Activated CD4-positive, alpha-beta memory T cell treated with anti-CD3 and anti-CD28 coated beads, Interleukin-2, amount 10 ng/mL, durations not matched to agents 7 days and 5 days (primary cell): ENCODE results near the gene TMPRSS15. TPM values are rescaled to one million over a fixed set of nuclear protein-coding genes. Genes with fewer than 3 reads are reported as not detected.

Experiments
- CTCF ChIA-PET: fragments of 350-600 bp; sonication (Branson Sonifier 250); formaldehyde crosslinking; loops from one replicate; lab custom pipeline; 2021; ENCODE audit warnings: antibody characterized with exemption, inconsistent platforms; lab: Charles Lee
- POLR2A ChIA-PET: fragments of 350-600 bp; sonication (Branson Sonifier 250); formaldehyde crosslinking; loops from one replicate; lab custom pipeline; 2021; ENCODE audit warnings: antibody characterized with exemption; lab: Charles Lee
- DNase-seq: peaks from one replicate; pipeline ENCODE4 v3.0.0-alpha.2; 2020
- H3K27ac Mint-ChIP-seq: one replicate; pipeline ENCODE4 v1.8.0; 2021; ENCODE audit warnings: mild to moderate bottlenecking, mixed read lengths
- H3K27me3 Mint-ChIP-seq: one replicate; pipeline ENCODE4 v1.8.0; 2021; ENCODE audit warnings: mixed read lengths
- H3K36me3 Mint-ChIP-seq: one replicate; pipeline ENCODE4 v1.8.0; 2021; ENCODE audit warnings: low read depth, mixed read lengths
- H3K4me1 Mint-ChIP-seq: one replicate; pipeline ENCODE4 v1.8.0; 2021; ENCODE audit warnings: mixed read lengths
- H3K4me3 Mint-ChIP-seq: one replicate; pipeline ENCODE4 v1.8.0; 2021; ENCODE audit warnings: mild to moderate bottlenecking, mixed read lengths
- H3K9me3 Mint-ChIP-seq: one replicate; pipeline ENCODE4 v1.8.0; 2021; ENCODE audit warnings: mixed read lengths
- total RNA-seq, 2 experiments: library from RNA; stranded (reverse); gene quantifications; one replicate each; pipeline ENCODE4 v1.2.3, GENCODE V29; 2021

Gene TMPRSS15
- total RNA-seq, 2 experiments from 2014 or later = not detected

DNA sequence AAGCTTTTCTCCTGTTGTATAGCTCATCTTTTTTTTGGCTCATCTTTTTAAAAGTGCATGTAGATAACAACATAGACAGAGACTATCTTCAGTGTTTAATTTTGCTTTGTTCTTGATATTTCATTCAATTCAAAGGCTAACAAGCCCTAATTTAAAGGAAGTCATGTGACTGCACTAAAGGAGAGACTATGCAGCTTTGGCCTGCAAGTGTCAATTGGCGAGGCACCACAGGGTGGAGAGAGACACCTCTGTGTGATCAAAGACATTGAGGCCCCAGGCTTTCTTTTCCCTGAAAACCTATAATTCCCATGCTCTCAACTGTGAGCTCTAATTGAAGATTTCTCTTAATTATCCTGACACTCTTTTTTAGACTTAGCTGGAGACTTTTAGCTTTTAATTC is 105.4 kb downstream of the TMPRSS15 start:
- POLR2A ChIA-PET = no interaction called here
- Mint-ChIP-seq H3K4me1 (no peaks in the 10 kb centered on the region), H3K27me3 (no peaks in the 10 kb centered on the region), H3K9me3 (no peaks in the 10 kb centered on the region), H3K27ac (no peak overlapping the region), H3K4me3 (no peak overlapping the region), H3K36me3 (no peaks in the 10 kb centered on the region)
- CTCF ChIA-PET = no interaction called here
- DNase-seq = no peak

- no peak for DNase-seq
- H3K27ac Mint-ChIP-seq = no peak overlapping the region
- H3K36me3 Mint-ChIP-seq = no peaks in the 10 kb centered on the region
- CTCF ChIA-PET = no interaction called here
- POLR2A ChIA-PET = no interaction called here
- no peak overlapping the region for H3K4me3 Mint-ChIP-seq
- H3K9me3 Mint-ChIP-seq = no peaks in the 10 kb centered on the region
- H3K27me3 Mint-ChIP-seq = no peaks in the 10 kb centered on the region
- H3K4me1 Mint-ChIP-seq = no peaks in the 10 kb centered on the region
Measured at GRCh38 chr21:18294100-18294499, 109.5 kb downstream of the TMPRSS15 start.

DNA sequence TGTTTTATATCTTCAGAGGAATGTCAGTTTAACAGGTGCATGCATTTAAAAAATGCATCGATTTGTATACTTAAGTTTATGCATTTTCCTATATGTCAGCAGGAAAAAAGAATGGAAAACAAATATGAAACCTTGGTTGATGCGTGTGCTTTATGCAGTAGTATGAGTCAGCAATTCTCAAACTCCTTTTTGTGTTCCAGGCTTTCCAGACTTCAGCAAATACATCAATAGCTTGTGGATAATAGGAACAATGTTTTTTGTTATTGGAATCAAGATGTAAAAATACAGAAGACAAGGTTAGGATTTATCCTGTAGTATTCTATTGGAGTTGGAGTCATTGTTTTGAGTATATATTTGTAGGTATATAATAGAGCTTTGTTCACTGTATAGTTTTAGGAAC is 113.7 kb downstream of the TMPRSS15 start:
- ChIA-PET CTCF (no interaction called here), POLR2A (no interaction called here)
- Mint-ChIP-seq H3K27me3 (no peaks in the 10 kb centered on the region), H3K4me1 (no peaks in the 10 kb centered on the region), H3K27ac (no peak overlapping the region), H3K4me3 (no peak overlapping the region), H3K36me3 (no peaks in the 10 kb centered on the region), H3K9me3 (no peaks in the 10 kb centered on the region)
- DNase-seq = no peak

DNA sequence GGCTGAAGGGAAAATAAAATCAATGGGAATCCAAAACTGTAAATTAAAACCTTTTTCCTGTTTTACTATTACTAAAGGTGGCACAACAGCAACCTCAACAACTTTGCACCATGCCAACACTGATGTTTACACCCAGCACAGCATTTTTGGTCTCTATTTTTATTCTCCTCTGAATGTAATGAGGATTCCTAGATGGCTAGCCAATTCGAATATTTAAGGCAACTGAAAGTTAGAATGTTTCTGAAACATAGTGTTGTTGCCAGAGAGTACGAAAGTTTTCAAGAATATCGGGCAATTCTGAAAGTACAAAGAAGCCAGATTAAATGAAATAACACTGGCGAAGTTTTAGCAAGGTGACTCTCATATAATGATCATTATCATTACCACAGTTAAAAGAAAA is 118.2 kb downstream of the TMPRSS15 start:
- no peak overlapping the region for H3K4me3 Mint-ChIP-seq
- H3K4me1 Mint-ChIP-seq = no peaks in the 10 kb centered on the region
- H3K36me3 Mint-ChIP-seq = no peaks in the 10 kb centered on the region
- H3K27me3 Mint-ChIP-seq = no peaks in the 10 kb centered on the region
- H3K27ac Mint-ChIP-seq = no peak overlapping the region
- ChIA-PET POLR2A (no interaction called here), CTCF (no interaction called here)
- no peak for DNase-seq
- H3K9me3 Mint-ChIP-seq = no peaks in the 10 kb centered on the region

- H3K27me3 Mint-ChIP-seq = no peaks in the 10 kb centered on the region
- H3K27ac Mint-ChIP-seq = no peak overlapping the region
- ChIA-PET CTCF (no interaction called here), POLR2A (no interaction called here)
- no peaks in the 10 kb centered on the region for H3K36me3 Mint-ChIP-seq
- DNase-seq = no peak
- H3K9me3 Mint-ChIP-seq = peaks cover 3% of the 10 kb centered on the region
- no peaks in the 10 kb centered on the region for H3K4me1 Mint-ChIP-seq
- no peak overlapping the region for H3K4me3 Mint-ChIP-seq
Measured at GRCh38 chr21:18275781-18276180, 127.8 kb downstream of the TMPRSS15 start.

- Mint-ChIP-seq H3K4me3 (no peak overlapping the region), H3K4me1 (no peaks in the 10 kb centered on the region), H3K27ac (no peak overlapping the region), H3K9me3 (peaks cover 3% of the 10 kb centered on the region), H3K27me3 (no peaks in the 10 kb centered on the region), H3K36me3 (no peaks in the 10 kb centered on the region)
- ChIA-PET CTCF (no interaction called here), POLR2A (no interaction called here)
- no peak for DNase-seq
Measured at GRCh38 chr21:18274370-18274769, 129.2 kb downstream of the TMPRSS15 start.

- no peak overlapping the region for H3K27ac Mint-ChIP-seq
- peaks cover 3% of the 10 kb centered on the region for H3K9me3 Mint-ChIP-seq
- no peaks in the 10 kb centered on the region for H3K36me3 Mint-ChIP-seq
- POLR2A ChIA-PET = no interaction called here
- DNase-seq = no peak
- H3K4me1 Mint-ChIP-seq = no peaks in the 10 kb centered on the region
- CTCF ChIA-PET = no interaction called here
- no peak overlapping the region for H3K4me3 Mint-ChIP-seq
- H3K27me3 Mint-ChIP-seq = no peaks in the 10 kb centered on the region
Measured at GRCh38 chr21:18273400-18273799, 130.2 kb downstream of the TMPRSS15 start.

GRCh38 chr21:18269856-18270255 is 133.7 kb downstream of the TMPRSS15 start:
- Mint-ChIP-seq H3K9me3 (peaks cover 3% of the 10 kb centered on the region), H3K27ac (no peak overlapping the region), H3K27me3 (no peaks in the 10 kb centered on the region), H3K4me1 (no peaks in the 10 kb centered on the region), H3K36me3 (no peaks in the 10 kb centered on the region), H3K4me3 (no peak overlapping the region)
- no peak for DNase-seq
- ChIA-PET CTCF (no interaction called here), POLR2A (no interaction called here)

GRCh38 chr21:18268906-18269305 is 134.7 kb downstream of the TMPRSS15 start:
- no peaks in the 10 kb centered on the region for H3K36me3 Mint-ChIP-seq
- H3K27ac Mint-ChIP-seq = no peak overlapping the region
- no peak overlapping the region for H3K4me3 Mint-ChIP-seq
- POLR2A ChIA-PET = no interaction called here
- no peaks in the 10 kb centered on the region for H3K27me3 Mint-ChIP-seq
- peaks cover 3% of the 10 kb centered on the region for H3K9me3 Mint-ChIP-seq
- CTCF ChIA-PET = no interaction called here
- DNase-seq = no peak
- H3K4me1 Mint-ChIP-seq = no peaks in the 10 kb centered on the region

DNA sequence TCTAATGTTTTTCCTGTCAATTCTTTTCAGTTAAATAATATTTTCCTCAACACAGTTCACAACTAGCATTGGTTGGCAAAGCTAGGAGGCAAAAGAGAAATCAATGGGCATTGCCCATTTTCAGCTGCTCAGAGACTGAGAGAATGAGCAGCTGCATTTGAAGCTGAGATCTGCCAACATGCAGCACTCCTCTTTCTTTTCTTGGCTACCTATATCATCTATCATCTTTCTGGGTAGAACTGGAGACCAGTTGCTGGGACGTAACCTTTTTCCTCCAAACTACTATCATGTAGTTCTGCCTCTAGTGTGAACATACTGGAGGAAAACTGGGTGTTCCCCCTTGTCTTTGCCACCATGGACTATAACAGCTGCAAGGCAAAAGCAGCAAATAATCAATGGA is 136.1 kb downstream of the TMPRSS15 start:
- H3K27me3 Mint-ChIP-seq = no peaks in the 10 kb centered on the region
- H3K4me1 Mint-ChIP-seq = no peaks in the 10 kb centered on the region
- CTCF ChIA-PET = no interaction called here
- POLR2A ChIA-PET = no interaction called here
- H3K4me3 Mint-ChIP-seq = no peak overlapping the region
- H3K27ac Mint-ChIP-seq = no peak overlapping the region
- no peaks in the 10 kb centered on the region for H3K36me3 Mint-ChIP-seq
- no peak for DNase-seq
- H3K9me3 Mint-ChIP-seq = peaks cover 3% of the 10 kb centered on the region

GRCh38 chr21:18265944-18266343 is 137.6 kb downstream of the TMPRSS15 start:
- Mint-ChIP-seq H3K36me3 (no peaks in the 10 kb centered on the region), H3K27me3 (no peaks in the 10 kb centered on the region), H3K9me3 (no peaks in the 10 kb centered on the region), H3K27ac (no peak overlapping the region), H3K4me1 (no peaks in the 10 kb centered on the region), H3K4me3 (no peak overlapping the region)
- ChIA-PET POLR2A (no interaction called here), CTCF (no interaction called here)
- DNase-seq = no peak

- Mint-ChIP-seq H3K27me3 (no peaks in the 10 kb centered on the region), H3K9me3 (no peaks in the 10 kb centered on the region), H3K4me1 (no peaks in the 10 kb centered on the region), H3K27ac (no peak overlapping the region), H3K4me3 (no peak overlapping the region), H3K36me3 (no peaks in the 10 kb centered on the region)
- DNase-seq = no peak
- POLR2A ChIA-PET = no interaction called here
- CTCF ChIA-PET = no interaction called here
Measured at GRCh38 chr21:18253799-18254198, 149.8 kb downstream of the TMPRSS15 start.

GRCh38 chr21:18253221-18253620 is 150.4 kb downstream of the TMPRSS15 start:
- Mint-ChIP-seq H3K9me3 (no peaks in the 10 kb centered on the region), H3K27ac (no peak overlapping the region), H3K27me3 (no peaks in the 10 kb centered on the region), H3K36me3 (no peaks in the 10 kb centered on the region), H3K4me3 (no peak overlapping the region), H3K4me1 (no peaks in the 10 kb centered on the region)
- POLR2A ChIA-PET = no interaction called here
- DNase-seq = no peak
- CTCF ChIA-PET = no interaction called here

- Mint-ChIP-seq H3K4me1 (no peaks in the 10 kb centered on the region), H3K27me3 (no peaks in the 10 kb centered on the region), H3K9me3 (no peaks in the 10 kb centered on the region), H3K27ac (no peak overlapping the region), H3K4me3 (no peak overlapping the region), H3K36me3 (no peaks in the 10 kb centered on the region)
- ChIA-PET CTCF (no interaction called here), POLR2A (no interaction called here)
- DNase-seq = no peak
Measured at GRCh38 chr21:18252680-18253079, 150.9 kb downstream of the TMPRSS15 start.

- H3K4me3 Mint-ChIP-seq = no peak overlapping the region
- CTCF ChIA-PET = no interaction called here
- H3K9me3 Mint-ChIP-seq = no peaks in the 10 kb centered on the region
- no peak overlapping the region for H3K27ac Mint-ChIP-seq
- H3K4me1 Mint-ChIP-seq = no peaks in the 10 kb centered on the region
- POLR2A ChIA-PET = no interaction called here
- no peak for DNase-seq
- H3K27me3 Mint-ChIP-seq = no peaks in the 10 kb centered on the region
- no peaks in the 10 kb centered on the region for H3K36me3 Mint-ChIP-seq
Measured at GRCh38 chr21:18252256-18252655, 151.3 kb downstream of the TMPRSS15 start.
